Measurements from ENCODE around the gene KNOP1. TPM values are rescaled to one million over a fixed set of nuclear protein-coding genes. Genes with fewer than 3 reads are reported as not detected.

KNOP1 gene
- total and polyA plus RNA-seq, 10 of the 15 experiments (the other 5 are each of a cell fraction or from before 2014, with no cell fraction given), result 13.8 to 47.2 (median 32.1) TPM

GRCh38 chr16:19748389-19749168 lies 30.6 kb upstream of the KNOP1 start:
- TF ChIP-seq NKRF (conservative IDR thresholded peaks at IDR 0.05) (no peak), SUZ12 (IDR thresholded peaks at IDR 0.05; ENCODE audit: unreplicated experiment) (no peak), NR2C2 (IDR thresholded peaks at IDR 0.05; ENCODE audit: borderline replicate concordance, control insufficient read depth, insufficient read length, low read depth) (no peak), ETV6 (conservative IDR thresholded peaks at IDR 0.05 in 1 of 2, IDR thresholded peaks at IDR 0.05 in 1 of 2; ENCODE audit: borderline replicate concordance in 1 of 2, low read depth in 1 of 2) (no peak), SMAD5 (IDR thresholded peaks at IDR 0.05; ENCODE audit: low read depth) (no peak), SMAD1 (IDR thresholded peaks at IDR 0.05; ENCODE audit: low read depth, partially characterized antibody) (no peak), PAX5 (IDR thresholded peaks at IDR 0.05; ENCODE audit: borderline replicate concordance, low read depth, low read length) (no peak), MXI1 (IDR thresholded peaks at IDR 0.05; ENCODE audit: low read depth, low read length) (no peak), RB1 (IDR thresholded peaks at IDR 0.05; ENCODE audit: borderline replicate concordance) (no peak), HDGF (IDR thresholded peaks at IDR 0.05) (no peak), FOXK2 (IDR thresholded peaks at IDR 0.05) (no peak), IRF3 (IDR thresholded peaks at IDR 0.05) (no peak), NR2C1 (IDR thresholded peaks at IDR 0.05) (no peak), FOS (IDR thresholded peaks at IDR 0.05; ENCODE audit: borderline replicate concordance, extremely low read depth, insufficient read length) (no peak)
- TF ChIP-seq, protein P1, sequence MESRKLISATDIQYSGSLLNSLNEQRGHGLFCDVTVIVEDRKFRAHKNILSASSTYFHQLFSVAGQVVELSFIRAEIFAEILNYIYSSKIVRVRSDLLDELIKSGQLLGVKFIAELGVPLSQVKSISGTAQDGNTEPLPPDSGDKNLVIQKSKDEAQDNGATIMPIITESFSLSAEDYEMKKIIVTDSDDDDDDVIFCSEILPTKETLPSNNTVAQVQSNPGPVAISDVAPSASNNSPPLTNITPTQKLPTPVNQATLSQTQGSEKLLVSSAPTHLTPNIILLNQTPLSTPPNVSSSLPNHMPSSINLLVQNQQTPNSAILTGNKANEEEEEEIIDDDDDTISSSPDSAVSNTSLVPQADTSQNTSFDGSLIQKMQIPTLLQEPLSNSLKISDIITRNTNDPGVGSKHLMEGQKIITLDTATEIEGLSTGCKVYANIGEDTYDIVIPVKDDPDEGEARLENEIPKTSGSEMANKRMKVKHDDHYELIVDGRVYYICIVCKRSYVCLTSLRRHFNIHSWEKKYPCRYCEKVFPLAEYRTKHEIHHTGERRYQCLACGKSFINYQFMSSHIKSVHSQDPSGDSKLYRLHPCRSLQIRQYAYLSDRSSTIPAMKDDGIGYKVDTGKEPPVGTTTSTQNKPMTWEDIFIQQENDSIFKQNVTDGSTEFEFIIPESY (IDR thresholded peaks at IDR 0.05), result no peak
- FAIRE-seq (no peak), ATAC-seq (no peak), DNase-seq (ENCODE audit: low read depth, low spot score) (no peak)
- ChIA-PET CTCF (interaction anchor here (0.6 to 1.2 kb wide), 2 partner anchors 139 to 929 kb away, joined by 3 to 4 read pairs; no protein-coding TSS in a partner anchor), POLR2A (no interaction called here), SMC1A (ENCODE audit: uncharacterized antibody, unreplicated experiment) (interaction anchor here (1.5 to 1.9 kb wide), 3 partner anchors 10 to 26 kb away, joined by 5 to 8 read pairs (median 5); no protein-coding TSS in a partner anchor), RAD21 (ENCODE audit: unreplicated experiment) (no interaction called here)
- no peak overlapping the region for H3K4me2 ChIP-seq (ENCODE audit: control insufficient read depth, insufficient read depth)
- in situ Hi-C loops (cut with MboI) (no loop called here), intact Hi-C loops (cut with micrococcal nuclease; ENCODE audit: unreplicated experiment) (no loop called here)
- no peak overlapping the region for H3K4me3 ChIP-seq
- no peak overlapping the region for H2AFZ ChIP-seq (ENCODE audit: control insufficient read depth, low read depth, low read length)
- 48% methylated on average over 2 of the region's 2 CpGs for WGBS (ENCODE audit: insufficient coverage, insufficient replicate concordance, low lambda C conversion rate, missing lambda C conversion rate)
- H3K27ac ChIP-seq (ENCODE audit: control insufficient read depth, insufficient read depth), result no peak overlapping the region
- no peaks in the 10 kb centered on the region for H4K20me1 ChIP-seq (ENCODE audit: control insufficient read depth, insufficient read depth)
- no peaks in the 10 kb centered on the region for H3K4me1 ChIP-seq (ENCODE audit: control insufficient read depth, insufficient read depth, low read length)
- no peak overlapping the region for H3K9ac ChIP-seq (ENCODE audit: control insufficient read depth, insufficient read depth, low read length)
- H3K79me2 ChIP-seq (ENCODE audit: control insufficient read depth, insufficient read depth, low read length), result no peaks in the 10 kb centered on the region
- H3K9me3 ChIP-seq (replicated peaks; ENCODE audit: control insufficient read depth, insufficient read depth, low read length), result no peaks in the 10 kb centered on the region
- no TSS peak for BruUV-seq (replicated peaks)
- H3K27me3 ChIP-seq (replicated peaks in 1 of 2; ENCODE audit: control insufficient read depth in 2 of 2, insufficient read depth in 2 of 2, low read length in 1 of 2), result no peaks in the 10 kb centered on the region
- H3K36me3 ChIP-seq (ENCODE audit: control insufficient read depth in 2 of 2, insufficient read depth in 2 of 2, low read length in 1 of 2), result no peaks in the 10 kb centered on the region

Data from GM12878 (cell line).